NCI-H446 (cell line): ENCODE data around the gene CCDC192.
A peak's percentile ranks its signal among the peaks of the same experiment; 100 is the strongest.

ENCODE experiments used
- DNase-seq, 2 experiments: peaks; one replicate each; lab custom pipeline; 2025; lab: John Stamatoyannopoulos, UW

The CCDC192 gene

GRCh38 chr5:127884416-127884815 is 181.2 kb downstream of the CCDC192 start:
- no peak for DNase-seq

- no peak for DNase-seq
Measured at GRCh38 chr5:127885176-127885575, 182.0 kb downstream of the CCDC192 start.

GRCh38 chr5:127886081-127886480 is 182.9 kb downstream of the CCDC192 start:
- no peak for DNase-seq

- DNase-seq: no peak
Measured at GRCh38 chr5:127887282-127887681, 184.1 kb downstream of the CCDC192 start.

GRCh38 chr5:127891942-127892341 is 188.8 kb downstream of the CCDC192 start:
- DNase-seq: no peak

- DNase-seq: no peak
Measured at GRCh38 chr5:127892467-127893207, 189.4 kb downstream of the CCDC192 start.

- DNase-seq: no peak
Measured at GRCh38 chr5:127893232-127893631, 190.0 kb downstream of the CCDC192 start.

GRCh38 chr5:127894461-127894860 is 191.3 kb downstream of the CCDC192 start:
- DNase-seq: no peak

GRCh38 chr5:127898551-127899213 is 195.5 kb downstream of the CCDC192 start:
- DNase-seq: no peak

GRCh38 chr5:127899214-127899610 is 196.0 kb downstream of the CCDC192 start:
- DNase-seq: no peak

- DNase-seq: no peak
Measured at GRCh38 chr5:127906562-127907204, 203.5 kb downstream of the CCDC192 start.

- DNase-seq: no peak
Measured at GRCh38 chr5:127907907-127908306, 204.7 kb downstream of the CCDC192 start.

GRCh38 chr5:127909066-127909465 is 205.9 kb downstream of the CCDC192 start:
- DNase-seq: peak in 1 of 2 experiments; percentile 44

- no peak for DNase-seq
Measured at GRCh38 chr5:127909821-127910220, 206.6 kb downstream of the CCDC192 start.

GRCh38 chr5:127910307-127910956 is 207.2 kb downstream of the CCDC192 start:
- DNase-seq: no peak

GRCh38 chr5:127911619-127912018 is 208.4 kb downstream of the CCDC192 start:
- no peak for DNase-seq

GRCh38 chr5:127912411-127912810 is 209.2 kb downstream of the CCDC192 start:
- no peak for DNase-seq

- no peak for DNase-seq
Measured at GRCh38 chr5:127916885-127917573, 213.8 kb downstream of the CCDC192 start.

GRCh38 chr5:127919006-127919796 is 216.0 kb downstream of the CCDC192 start:
- no peak for DNase-seq

- no peak for DNase-seq
Measured at GRCh38 chr5:127919818-127920217, 216.6 kb downstream of the CCDC192 start.

- DNase-seq: no peak
Measured at GRCh38 chr5:127920936-127921335, 217.7 kb downstream of the CCDC192 start.
